IPS DF 6.9 (cell line): Measurements from ENCODE around the gene RTN4.

Experiments
- DNase-seq: peaks from one replicate; pipeline ENCODE4 v3.0.0-alpha.2; 2013; ENCODE audit warnings: low read depth, low spot score
- H3K27ac ChIP-seq: one replicate; pipeline ENCODE4 v1.5.1; 2013; ENCODE audit warnings: low read length, control low read depth
- H3K27me3 ChIP-seq: 2 replicates; pipeline ENCODE4 v1.6.1; 2013; ENCODE audit warnings: mild to moderate bottlenecking, low read length; ENCODE audit not compliant: control insufficient read depth, insufficient read depth
- H3K36me3 ChIP-seq: 2 replicates; pipeline ENCODE4 v1.6.1; 2013; ENCODE audit warnings: low read length; ENCODE audit not compliant: control insufficient read depth, insufficient read depth
- H3K4me1 ChIP-seq: 2 replicates; pipeline ENCODE4 v1.6.1; 2013; ENCODE audit warnings: low read length; ENCODE audit not compliant: control insufficient read depth, insufficient read depth
- H3K4me3 ChIP-seq: 2 replicates; pipeline ENCODE4 v1.5.1; 2013; ENCODE audit warnings: mild to moderate bottlenecking, low read length
- H3K9me3 ChIP-seq: 2 replicates; pipeline ENCODE4 v1.6.1; 2013; ENCODE audit warnings: low read length, inconsistent platforms; ENCODE audit not compliant: control insufficient read depth, insufficient read depth
- WGBS: extraction: QIAGEN DNeasy Blood & Tissue Kit; methylation state at CpG from one replicate; pipeline ENCODE4 v1.1.7; 2013; ENCODE audit warnings: mixed read lengths, missing lambda C conversion rate; ENCODE audit not compliant: insufficient read length, insufficient coverage; 5-methylcytosine and 5-hydroxymethylcytosine counted together

RTN4 gene

GRCh38 chr2:54952978-54953456 lies 97.2 kb downstream of the RTN4 start:
- WGBS, result no CpG with 5 or more reads among the region's 9 CpGs
- Histone ChIP-seq H3K27ac (no peak overlapping the region), H3K4me3 (no peak overlapping the region), H3K9me3 (no peaks in the 10 kb centered on the region), H3K36me3 (no peaks in the 10 kb centered on the region), H3K4me1 (0 out of 2 replicates have a peak, but pooled peaks cover 3% of the 10 kb centered on the region), H3K27me3 (no peaks in the 10 kb centered on the region)
- DNase-seq, result no peak

GRCh38 chr2:54952425-54952824 lies 97.8 kb downstream of the RTN4 start:
- H3K36me3 ChIP-seq, result no peaks in the 10 kb centered on the region
- H3K9me3 ChIP-seq, result no peaks in the 10 kb centered on the region
- no peak overlapping the region for H3K4me3 ChIP-seq
- 0 out of 2 replicates have a peak, but pooled peaks cover 2% of the 10 kb centered on the region for H3K4me1 ChIP-seq
- no peak overlapping the region for H3K27ac ChIP-seq
- no peaks in the 10 kb centered on the region for H3K27me3 ChIP-seq
- no peak for DNase-seq
- WGBS, result no CpG with 5 or more reads among the region's 5 CpGs

GRCh38 chr2:54950811-54951210 lies 99.4 kb downstream of the RTN4 start:
- Histone ChIP-seq H3K36me3 (no peaks in the 10 kb centered on the region), H3K4me3 (no peak overlapping the region), H3K27me3 (no peaks in the 10 kb centered on the region), H3K9me3 (no peaks in the 10 kb centered on the region), H3K4me1 (no peaks in the 10 kb centered on the region), H3K27ac (no peak overlapping the region)
- WGBS, result no CpG with 5 or more reads among the region's 3 CpGs
- DNase-seq, result no peak

- no peaks in the 10 kb centered on the region for H3K36me3 ChIP-seq
- H3K27ac ChIP-seq, result no peak overlapping the region
- DNase-seq, result no peak
- no peaks in the 10 kb centered on the region for H3K9me3 ChIP-seq
- H3K27me3 ChIP-seq, result no peaks in the 10 kb centered on the region
- WGBS, result no CpG with 5 or more reads among the region's 6 CpGs
- no peak overlapping the region for H3K4me3 ChIP-seq
- no peaks in the 10 kb centered on the region for H3K4me1 ChIP-seq
These were observed 100.8 kb downstream of the RTN4 start for GRCh38 chr2:54949431-54949830.

GRCh38 chr2:54948120-54948519 lies 102.1 kb downstream of the RTN4 start:
- Histone ChIP-seq H3K4me3 (no peak overlapping the region), H3K9me3 (no peaks in the 10 kb centered on the region), H3K36me3 (no peaks in the 10 kb centered on the region), H3K4me1 (no peaks in the 10 kb centered on the region), H3K27me3 (no peaks in the 10 kb centered on the region), H3K27ac (no peak overlapping the region)
- no peak for DNase-seq
- WGBS, result no CpG with 5 or more reads among the region's 12 CpGs

- Histone ChIP-seq H3K27me3 (no peaks in the 10 kb centered on the region), H3K27ac (no peak overlapping the region), H3K9me3 (no peaks in the 10 kb centered on the region), H3K36me3 (no peaks in the 10 kb centered on the region), H3K4me3 (no peak overlapping the region), H3K4me1 (no peaks in the 10 kb centered on the region)
- no peak for DNase-seq
- no CpG with 5 or more reads among the region's 9 CpGs for WGBS
These were observed 102.6 kb downstream of the RTN4 start for GRCh38 chr2:54947646-54948045.

GRCh38 chr2:54947136-54947535 lies 103.1 kb downstream of the RTN4 start:
- H3K27ac ChIP-seq, result no peak overlapping the region
- DNase-seq, result no peak
- no peaks in the 10 kb centered on the region for H3K4me1 ChIP-seq
- H3K4me3 ChIP-seq, result no peak overlapping the region
- no CpG with 5 or more reads among the region's 11 CpGs for WGBS
- no peaks in the 10 kb centered on the region for H3K9me3 ChIP-seq
- H3K27me3 ChIP-seq, result no peaks in the 10 kb centered on the region
- H3K36me3 ChIP-seq, result no peaks in the 10 kb centered on the region

GRCh38 chr2:54946220-54946805 lies 103.9 kb downstream of the RTN4 start:
- H3K27ac ChIP-seq, result no peak overlapping the region
- H3K27me3 ChIP-seq, result no peaks in the 10 kb centered on the region
- no peak for DNase-seq
- no peak overlapping the region for H3K4me3 ChIP-seq
- WGBS, result no CpG with 5 or more reads among the region's 9 CpGs
- H3K36me3 ChIP-seq, result no peaks in the 10 kb centered on the region
- H3K4me1 ChIP-seq, result no peaks in the 10 kb centered on the region
- H3K9me3 ChIP-seq, result no peaks in the 10 kb centered on the region

- no peaks in the 10 kb centered on the region for H3K36me3 ChIP-seq
- no CpG with 5 or more reads among the region's 8 CpGs for WGBS
- no peak overlapping the region for H3K4me3 ChIP-seq
- H3K4me1 ChIP-seq, result no peaks in the 10 kb centered on the region
- H3K27me3 ChIP-seq, result no peaks in the 10 kb centered on the region
- DNase-seq, result no peak
- H3K27ac ChIP-seq, result no peak overlapping the region
- no peaks in the 10 kb centered on the region for H3K9me3 ChIP-seq
These were observed 104.6 kb downstream of the RTN4 start for GRCh38 chr2:54945391-54946219.

- no peak overlapping the region for H3K27ac ChIP-seq
These were observed 105.4 kb downstream of the RTN4 start for GRCh38 chr2:54944724-54945326.

More at GRCh38 chr2:54944724-54945326, 105.4 kb downstream of the RTN4 start:
- no CpG with 5 or more reads among the region's 1 CpG for WGBS
- no peak for DNase-seq
- Histone ChIP-seq H3K36me3 (no peaks in the 10 kb centered on the region), H3K9me3 (no peaks in the 10 kb centered on the region), H3K27me3 (no peaks in the 10 kb centered on the region), H3K4me1 (no peaks in the 10 kb centered on the region), H3K4me3 (no peak overlapping the region)
